Loucy (cell line): Measurements from ENCODE around the gene TGM5.
"Not testable (repeated sequence)": the region's sequence is repeated elsewhere in the genome, so short reads cannot be mapped to it uniquely, and the experiment has no call there.

Experiments
- H2AFZ ChIP-seq: fragments of 200-600 bp; sonication (generic); 2 replicates; pipeline ENCODE4 v1.6.0; 2016; ENCODE audit warnings: antibody characterized with exemption, mild to moderate bottlenecking, low read length, moderate library complexity
- H3F3A ChIP-seq: fragments of 200-600 bp; 2 replicates; pipeline ENCODE4 v1.6.0; 2016; ENCODE audit warnings: antibody characterized with exemption, low read depth, mild to moderate bottlenecking
- H3K27me3 ChIP-seq: fragments of 200-600 bp; sonication (generic); 2 replicates; pipeline ENCODE4 v1.6.1; 2014; ENCODE audit warnings: low read length, mild to moderate bottlenecking; ENCODE audit not compliant: insufficient read depth, poor library complexity, severe bottlenecking
- H3K36me3 ChIP-seq: fragments of 200-600 bp; sonication (generic); 2 replicates; pipeline ENCODE4 v1.6.1; 2016; ENCODE audit warnings: low read length; ENCODE audit not compliant: insufficient read depth
- H3K4me1 ChIP-seq: fragments of 200-600 bp; sonication (generic); 2 replicates; pipeline ENCODE4 v1.5.1; 2014; ENCODE audit warnings: low read length, mild to moderate bottlenecking; ENCODE audit not compliant: insufficient read depth, poor library complexity, severe bottlenecking
- H3K4me2 ChIP-seq: fragments of 200-600 bp; sonication (generic); 2 replicates; pipeline ENCODE4 v1.6.0; 2014; ENCODE audit warnings: antibody characterized with exemption, low read length, low read depth, mild to moderate bottlenecking; ENCODE audit not compliant: poor library complexity, severe bottlenecking
- H3K4me3 ChIP-seq: fragments of 200-600 bp; sonication (generic); 2 replicates; pipeline ENCODE4 v1.5.1; 2014; ENCODE audit warnings: low read length, mild to moderate bottlenecking, mixed read lengths; ENCODE audit not compliant: poor library complexity, severe bottlenecking
- H3K79me2 ChIP-seq: fragments of 200-600 bp; sonication (generic); 2 replicates; pipeline ENCODE4 v1.6.1; 2014; ENCODE audit warnings: low read length; ENCODE audit not compliant: insufficient read depth
- H3K9ac ChIP-seq: fragments of 200-600 bp; sonication (generic); 2 replicates; pipeline ENCODE4 v1.6.0; 2014; ENCODE audit warnings: mild to moderate bottlenecking, low read depth, low read length, moderate library complexity; ENCODE audit not compliant: poor library complexity, severe bottlenecking
- H3K9me2 ChIP-seq: fragments of 200-600 bp; sonication (generic); replicated peaks from 2 replicates; pipeline ENCODE4 v1.6.1; 2016; ENCODE audit warnings: low read depth, low read length, mixed read lengths
- H3K9me3 ChIP-seq: fragments of 200-600 bp; sonication (generic); 2 replicates; pipeline ENCODE4 v1.6.1; 2014; ENCODE audit warnings: mild to moderate bottlenecking, antibody characterized with exemption, low read length, low read depth; ENCODE audit not compliant: insufficient read depth
- H4K20me1 ChIP-seq: fragments of 200-600 bp; sonication (generic); 2 replicates; pipeline ENCODE4 v1.6.0; 2014; ENCODE audit warnings: antibody characterized with exemption, low read length, mild to moderate bottlenecking; ENCODE audit not compliant: insufficient read depth, poor library complexity, severe bottlenecking
- EZH2phosphoT487 ChIP-seq: fragments of 200-600 bp; IDR thresholded peaks from 2 replicates; pipeline ENCODE4 v1.6.1; 2018; ENCODE audit warnings: antibody characterized with exemption, mild to moderate bottlenecking, moderate library complexity, borderline replicate concordance
- TF ChIP-seq, protein P1 (sequence below): fragments of 200-600 bp; sonication (generic); conservative IDR thresholded peaks from 2 replicates; pipeline ENCODE4 v1.5.1; 2014; ENCODE audit warnings: mild to moderate bottlenecking, antibody characterized with exemption, low read length

TGM5 gene

DNA sequence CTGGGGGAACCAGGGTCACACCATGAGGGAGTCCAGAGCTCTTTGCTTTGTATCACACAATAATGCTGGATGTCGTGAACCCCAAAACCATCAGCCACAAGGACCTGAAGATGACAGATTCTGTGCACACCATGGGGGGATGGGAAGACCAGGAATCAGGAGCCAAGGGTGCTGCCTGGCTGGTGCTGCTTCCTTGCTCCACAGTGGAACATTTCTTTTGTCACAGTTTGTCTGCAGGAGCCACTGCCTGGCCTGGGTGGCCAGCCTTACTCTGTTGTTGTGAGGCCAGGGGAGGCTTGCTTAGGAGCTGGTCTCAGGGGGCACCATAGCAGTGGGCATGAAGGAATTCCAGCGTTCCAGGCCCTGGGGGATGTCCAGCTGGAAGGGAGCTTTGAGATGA is 6.5 kb upstream of the TGM5 start:
- no peaks in the 10 kb centered on the region for H3K27me3 ChIP-seq
- no peak overlapping the region for H3K9ac ChIP-seq
- no peak overlapping the region for H3K4me2 ChIP-seq
- H3K36me3 ChIP-seq = no peaks in the 10 kb centered on the region
- TF ChIP-seq EZH2phosphoT487 = no peak
- TF ChIP-seq, protein P1, sequence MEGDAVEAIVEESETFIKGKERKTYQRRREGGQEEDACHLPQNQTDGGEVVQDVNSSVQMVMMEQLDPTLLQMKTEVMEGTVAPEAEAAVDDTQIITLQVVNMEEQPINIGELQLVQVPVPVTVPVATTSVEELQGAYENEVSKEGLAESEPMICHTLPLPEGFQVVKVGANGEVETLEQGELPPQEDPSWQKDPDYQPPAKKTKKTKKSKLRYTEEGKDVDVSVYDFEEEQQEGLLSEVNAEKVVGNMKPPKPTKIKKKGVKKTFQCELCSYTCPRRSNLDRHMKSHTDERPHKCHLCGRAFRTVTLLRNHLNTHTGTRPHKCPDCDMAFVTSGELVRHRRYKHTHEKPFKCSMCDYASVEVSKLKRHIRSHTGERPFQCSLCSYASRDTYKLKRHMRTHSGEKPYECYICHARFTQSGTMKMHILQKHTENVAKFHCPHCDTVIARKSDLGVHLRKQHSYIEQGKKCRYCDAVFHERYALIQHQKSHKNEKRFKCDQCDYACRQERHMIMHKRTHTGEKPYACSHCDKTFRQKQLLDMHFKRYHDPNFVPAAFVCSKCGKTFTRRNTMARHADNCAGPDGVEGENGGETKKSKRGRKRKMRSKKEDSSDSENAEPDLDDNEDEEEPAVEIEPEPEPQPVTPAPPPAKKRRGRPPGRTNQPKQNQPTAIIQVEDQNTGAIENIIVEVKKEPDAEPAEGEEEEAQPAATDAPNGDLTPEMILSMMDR = no peak
- H3F3A ChIP-seq = peaks cover 6% of the 10 kb centered on the region; the same call in 1 of the 2 replicates
- H3K79me2 ChIP-seq = no peaks in the 10 kb centered on the region
- H4K20me1 ChIP-seq = no peaks in the 10 kb centered on the region
- no peaks in the 10 kb centered on the region for H3K9me2 ChIP-seq
- H3K9me3 ChIP-seq = 0 out of 2 replicates have a peak, but pooled peaks cover 4% of the 10 kb centered on the region
- H3K4me3 ChIP-seq = no peak overlapping the region
- peaks cover 28% of the 10 kb centered on the region for H3K4me1 ChIP-seq
- no peak overlapping the region for H2AFZ ChIP-seq

DNA sequence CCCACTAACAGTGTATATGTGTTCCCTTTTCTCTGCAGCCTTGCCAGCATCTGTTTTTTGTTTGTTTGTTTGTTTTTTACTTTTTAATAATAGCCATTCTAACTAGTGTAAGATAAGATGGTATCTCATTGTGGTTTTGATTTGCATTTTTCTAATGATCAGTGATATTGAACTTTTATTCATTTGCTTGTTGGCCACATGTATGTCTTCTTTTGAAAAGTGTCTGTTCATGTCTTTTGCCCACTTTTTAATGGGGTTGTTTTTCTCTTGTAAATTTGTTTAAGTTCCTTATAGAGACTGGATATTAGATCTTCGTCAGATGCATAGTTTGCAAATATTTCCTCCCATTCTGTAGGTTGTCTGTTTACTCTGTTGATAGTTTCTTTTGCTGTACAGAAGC is 5.2 kb upstream of the TGM5 start:
- not testable (repeated sequence) for H3K79me2 ChIP-seq, H3K9me3 ChIP-seq, H3F3A ChIP-seq, H2AFZ ChIP-seq, H4K20me1 ChIP-seq, H3K9ac ChIP-seq, H3K4me2 ChIP-seq, H3K9me2 ChIP-seq, H3K27me3 ChIP-seq, H3K36me3 ChIP-seq, H3K4me3 ChIP-seq
- peaks cover 28% of the 10 kb centered on the region for H3K4me1 ChIP-seq

DNA sequence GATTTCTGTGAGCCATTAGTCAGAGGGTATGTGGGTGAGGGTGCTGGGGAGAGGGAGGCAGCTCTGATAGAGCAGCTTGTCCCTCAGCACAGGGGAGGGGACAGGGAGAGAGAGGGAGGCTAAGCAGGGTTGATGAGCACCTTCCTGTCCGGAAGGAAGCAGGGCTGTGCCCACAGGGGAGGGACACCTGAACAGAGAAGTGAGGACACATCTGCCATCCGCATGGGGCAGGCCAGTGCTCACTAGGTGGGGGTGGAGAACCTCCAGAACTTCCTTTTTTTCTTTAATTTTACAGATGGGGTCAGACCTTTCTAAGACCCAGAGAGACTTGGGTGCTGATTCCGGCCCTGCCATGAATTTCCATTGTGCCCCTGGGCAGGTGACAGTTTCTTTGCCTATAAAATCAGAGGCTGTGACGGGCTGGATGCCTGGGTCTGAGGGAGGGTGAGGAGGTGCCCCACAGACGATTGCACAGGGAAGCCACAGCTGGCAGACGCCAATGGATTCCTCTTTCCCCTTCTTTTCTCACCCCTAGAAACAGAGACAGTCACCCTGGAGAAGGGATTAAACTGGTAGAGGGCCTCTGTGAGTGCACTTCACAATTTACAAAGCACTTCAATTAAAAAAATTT is 4.1 kb upstream of the TGM5 start:
- TF ChIP-seq, protein P1 = peak; percentile 33; the same call in 1 of the 2 replicates
- no peak for TF ChIP-seq EZH2phosphoT487
- Histone ChIP-seq H3K4me2 (peak overlapping the region; percentile 67), H4K20me1 (no peaks in the 10 kb centered on the region), H3K9ac (peak overlapping the region; percentile 68), H3K36me3 (no peaks in the 10 kb centered on the region), H3K79me2 (no peaks in the 10 kb centered on the region), H3K4me3 (peak overlapping the region; percentile 60), H3K4me1 (peaks cover 28% of the 10 kb centered on the region), H2AFZ (peak overlapping the region; percentile 40; the same call in 1 of the 2 replicates), H3K9me2 (no peaks in the 10 kb centered on the region), H3K27me3 (no peaks in the 10 kb centered on the region), H3F3A (peaks cover 6% of the 10 kb centered on the region; the same call in 1 of the 2 replicates), H3K9me3 (0 out of 2 replicates have a peak, but pooled peaks cover 4% of the 10 kb centered on the region)
